ENCODE results near the gene WSB2. TPM values are rescaled to one million over a fixed set of nuclear protein-coding genes. Genes with fewer than 3 reads are reported as not detected.

WSB2 gene
- total RNA-seq, 3 donors from 2014 or later: 103 to 159 (median 119) TPM

- H3K9me3 ChIP-seq: no peaks in the 10 kb centered on the region
- peaks cover 5% of the 10 kb centered on the region for H3K36me3 ChIP-seq (ENCODE audit: low read depth)
- H3K4me1 ChIP-seq (ENCODE audit: low read depth): peaks cover 29% of the 10 kb centered on the region
- intact Hi-C loops (cut with DNase I, micrococcal nuclease): no loop called here
- no peak for DNase-seq
- TF ChIP-seq CTCF (IDR thresholded peaks at IDR 0.05): no peak
- H3K4me3 ChIP-seq: no peak overlapping the region
- ATAC-seq: no peak
Observed at GRCh38 chr12:118050972-118051910, 9.7 kb downstream of the WSB2 start.

DNA sequence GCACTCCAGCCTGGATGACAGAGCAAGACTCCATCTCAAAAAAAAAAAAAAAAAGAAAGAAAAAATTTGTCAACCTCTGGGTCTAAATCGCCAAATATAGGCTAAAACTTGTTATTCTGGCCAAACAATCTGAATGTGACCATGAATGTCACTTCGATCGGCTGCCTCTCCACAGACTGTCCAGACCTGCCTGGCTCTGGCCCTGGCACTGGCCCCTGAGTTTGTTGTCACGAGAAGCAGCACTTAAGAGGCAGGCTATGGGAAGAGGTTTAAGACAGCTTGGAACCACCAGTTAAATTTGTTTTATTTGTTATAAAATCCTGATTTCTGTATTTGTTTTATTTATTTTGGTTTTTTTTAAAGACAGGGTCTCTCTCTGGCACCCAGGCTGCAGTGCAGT lies 14.5 kb downstream of the WSB2 start:
- DNase-seq (no peak), ATAC-seq (no peak)
- Histone ChIP-seq H3K4me1 (ENCODE audit: low read depth) (peaks cover 2% of the 10 kb centered on the region), H3K4me3 (no peak overlapping the region), H3K9me3 (no peaks in the 10 kb centered on the region), H3K36me3 (ENCODE audit: low read depth) (no peaks in the 10 kb centered on the region)
- intact Hi-C loops (cut with DNase I, micrococcal nuclease): no loop called here
- no peak for TF ChIP-seq CTCF (IDR thresholded peaks at IDR 0.05)

GRCh38 chr12:118044577-118044976 lies 16.4 kb downstream of the WSB2 start:
- ATAC-seq (no peak), DNase-seq (no peak)
- no peak overlapping the region for H3K4me3 ChIP-seq
- no peaks in the 10 kb centered on the region for H3K9me3 ChIP-seq
- peaks cover 5% of the 10 kb centered on the region for H3K36me3 ChIP-seq (ENCODE audit: low read depth)
- H3K4me1 ChIP-seq (ENCODE audit: low read depth): no peaks in the 10 kb centered on the region
- intact Hi-C loops (cut with DNase I, micrococcal nuclease): no loop called here
- no peak for TF ChIP-seq CTCF (IDR thresholded peaks at IDR 0.05)

- no peak for TF ChIP-seq CTCF (IDR thresholded peaks at IDR 0.05)
- ATAC-seq: no peak
Observed at GRCh38 chr12:118044075-118044474, 16.9 kb downstream of the WSB2 start.

GRCh38 chr12:118042091-118042490 lies 18.9 kb downstream of the WSB2 start:
- no peak for TF ChIP-seq CTCF (IDR thresholded peaks at IDR 0.05)
- no peak for ATAC-seq
- intact Hi-C loops (cut with DNase I, micrococcal nuclease): no loop called here
- H3K36me3 ChIP-seq (ENCODE audit: low read depth): peaks cover 12% of the 10 kb centered on the region
- no peaks in the 10 kb centered on the region for H3K9me3 ChIP-seq
- H3K4me1 ChIP-seq (ENCODE audit: low read depth): no peaks in the 10 kb centered on the region
- no peak overlapping the region for H3K4me3 ChIP-seq
- DNase-seq: no peak

More at GRCh38 chr12:118044075-118044474, 16.9 kb downstream of the WSB2 start:
- no peak overlapping the region for H3K4me3 ChIP-seq
- no peaks in the 10 kb centered on the region for H3K4me1 ChIP-seq (ENCODE audit: low read depth)
- DNase-seq: no peak
- H3K9me3 ChIP-seq: no peaks in the 10 kb centered on the region
- peaks cover 5% of the 10 kb centered on the region for H3K36me3 ChIP-seq (ENCODE audit: low read depth)
- intact Hi-C loops (cut with DNase I, micrococcal nuclease): no loop called here

Measured in mucosa of descending colon (tissue), 3 donors.